GM13977 (cell line): ENCODE results near the gene ABHD12B.

ENCODE experiments used
- DNase-seq: peaks from one replicate; pipeline ENCODE4 v3.0.0; 2012; ENCODE audit warnings: low spot score
- in situ Hi-C: fragments of 300-500 bp; cut with MboI; formaldehyde crosslinking; loops from one replicate; pipeline ENCODE4 v1.12.0; 2022; ENCODE audit warnings: low sequenced_read_pairs, low pct_unique_long_range_greater_than_20kb, mixed read lengths, inconsistent platforms; ENCODE audit not compliant: unreplicated experiment
- TF ChIP-seq, protein P1 (sequence below): IDR thresholded peaks from 2 replicates; pipeline ENCODE4 v1.5.1; 2012; ENCODE audit warnings: mild to moderate bottlenecking, control low read depth; ENCODE audit not compliant: insufficient read depth; ENCODE audit errors: extremely low read depth, missing control alignments

Gene ABHD12B

DNA sequence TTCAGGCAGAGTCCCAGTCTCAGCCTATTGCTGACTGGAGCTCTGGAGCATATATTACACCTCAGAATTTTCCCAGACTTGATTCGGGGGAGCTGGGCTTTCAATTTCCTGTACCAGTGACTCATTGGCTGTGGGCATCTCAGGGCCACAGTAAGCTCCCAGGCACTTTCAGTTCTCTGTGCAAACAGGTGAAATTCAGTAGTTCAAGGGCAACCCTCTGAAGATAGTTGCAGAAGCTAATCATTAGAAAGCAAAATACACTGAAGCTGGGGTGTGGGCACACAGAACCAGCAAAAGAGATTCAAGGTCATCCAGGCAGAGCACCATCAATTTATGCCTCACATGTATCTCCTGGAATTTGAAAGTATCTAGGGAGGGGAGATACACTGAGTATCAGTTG lies 32.8 kb upstream of the ABHD12B start:
- in situ Hi-C loops, result no loop called here
- TF ChIP-seq, protein P1, sequence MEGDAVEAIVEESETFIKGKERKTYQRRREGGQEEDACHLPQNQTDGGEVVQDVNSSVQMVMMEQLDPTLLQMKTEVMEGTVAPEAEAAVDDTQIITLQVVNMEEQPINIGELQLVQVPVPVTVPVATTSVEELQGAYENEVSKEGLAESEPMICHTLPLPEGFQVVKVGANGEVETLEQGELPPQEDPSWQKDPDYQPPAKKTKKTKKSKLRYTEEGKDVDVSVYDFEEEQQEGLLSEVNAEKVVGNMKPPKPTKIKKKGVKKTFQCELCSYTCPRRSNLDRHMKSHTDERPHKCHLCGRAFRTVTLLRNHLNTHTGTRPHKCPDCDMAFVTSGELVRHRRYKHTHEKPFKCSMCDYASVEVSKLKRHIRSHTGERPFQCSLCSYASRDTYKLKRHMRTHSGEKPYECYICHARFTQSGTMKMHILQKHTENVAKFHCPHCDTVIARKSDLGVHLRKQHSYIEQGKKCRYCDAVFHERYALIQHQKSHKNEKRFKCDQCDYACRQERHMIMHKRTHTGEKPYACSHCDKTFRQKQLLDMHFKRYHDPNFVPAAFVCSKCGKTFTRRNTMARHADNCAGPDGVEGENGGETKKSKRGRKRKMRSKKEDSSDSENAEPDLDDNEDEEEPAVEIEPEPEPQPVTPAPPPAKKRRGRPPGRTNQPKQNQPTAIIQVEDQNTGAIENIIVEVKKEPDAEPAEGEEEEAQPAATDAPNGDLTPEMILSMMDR, result no peak
- no peak for DNase-seq

DNA sequence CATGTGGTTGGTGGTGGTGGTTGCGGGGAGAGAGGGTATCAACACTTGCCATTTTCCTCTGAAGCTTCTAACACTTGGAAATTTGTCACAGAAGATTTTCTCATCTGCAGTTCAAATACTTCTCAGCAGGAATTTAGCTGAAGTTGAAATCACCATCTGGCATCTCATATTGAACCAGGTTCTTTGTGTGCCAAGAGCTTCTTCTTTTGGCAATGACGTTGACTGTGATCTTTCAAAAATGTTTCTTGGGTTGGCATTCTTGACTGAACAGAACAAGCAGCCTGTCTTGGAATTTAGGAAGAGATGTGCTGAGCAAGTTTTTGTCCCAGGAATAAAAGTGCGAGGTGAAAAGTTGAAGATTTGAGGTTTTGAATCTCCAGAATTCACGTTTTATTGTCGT lies 32.2 kb upstream of the ABHD12B start:
- DNase-seq, result no peak
- TF ChIP-seq, protein P1, result no peak
- in situ Hi-C loops, result no loop called here

DNA sequence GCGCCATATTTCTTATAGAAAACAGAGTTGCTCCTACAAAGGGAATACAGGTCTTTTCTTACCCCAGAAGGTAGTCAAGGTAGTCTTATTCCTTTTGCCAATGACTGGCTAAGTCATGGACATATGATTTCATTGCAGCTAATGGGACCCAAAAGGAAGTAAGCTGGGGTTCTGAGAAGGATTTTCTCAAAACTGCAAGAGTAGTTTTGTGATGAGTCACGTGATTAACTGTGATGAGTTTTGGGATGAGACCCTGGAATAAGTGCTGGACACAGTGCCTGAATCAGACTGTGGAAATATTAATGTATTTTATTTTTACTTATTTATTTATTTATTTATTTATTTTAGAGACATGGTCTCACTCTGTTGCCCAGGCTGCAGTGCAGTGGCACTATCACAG lies 27.5 kb upstream of the ABHD12B start:
- no peak for DNase-seq
- TF ChIP-seq, protein P1, result no peak
- in situ Hi-C loops, result no loop called here

DNA sequence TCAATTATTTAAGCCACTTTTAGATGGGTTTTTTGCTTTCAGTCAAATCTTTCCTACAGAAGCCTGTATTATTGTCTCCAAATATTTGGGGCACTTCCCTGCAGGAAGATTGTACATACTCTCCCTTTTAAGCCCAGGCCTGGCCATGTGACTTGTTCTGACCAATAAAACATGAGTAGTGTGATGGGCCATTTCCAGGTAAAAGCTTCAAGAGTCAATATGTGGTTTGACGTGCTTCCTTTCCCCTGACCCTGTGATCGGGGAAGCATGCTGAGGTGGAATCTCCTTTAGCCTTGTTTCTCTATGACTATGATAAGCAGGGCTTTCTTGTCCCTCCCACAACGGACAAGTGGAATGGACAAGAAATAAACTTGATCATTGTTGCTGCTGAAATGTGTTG lies 26.7 kb upstream of the ABHD12B start:
- in situ Hi-C loops, result no loop called here
- DNase-seq, result no peak
- TF ChIP-seq, protein P1, result no peak

DNA sequence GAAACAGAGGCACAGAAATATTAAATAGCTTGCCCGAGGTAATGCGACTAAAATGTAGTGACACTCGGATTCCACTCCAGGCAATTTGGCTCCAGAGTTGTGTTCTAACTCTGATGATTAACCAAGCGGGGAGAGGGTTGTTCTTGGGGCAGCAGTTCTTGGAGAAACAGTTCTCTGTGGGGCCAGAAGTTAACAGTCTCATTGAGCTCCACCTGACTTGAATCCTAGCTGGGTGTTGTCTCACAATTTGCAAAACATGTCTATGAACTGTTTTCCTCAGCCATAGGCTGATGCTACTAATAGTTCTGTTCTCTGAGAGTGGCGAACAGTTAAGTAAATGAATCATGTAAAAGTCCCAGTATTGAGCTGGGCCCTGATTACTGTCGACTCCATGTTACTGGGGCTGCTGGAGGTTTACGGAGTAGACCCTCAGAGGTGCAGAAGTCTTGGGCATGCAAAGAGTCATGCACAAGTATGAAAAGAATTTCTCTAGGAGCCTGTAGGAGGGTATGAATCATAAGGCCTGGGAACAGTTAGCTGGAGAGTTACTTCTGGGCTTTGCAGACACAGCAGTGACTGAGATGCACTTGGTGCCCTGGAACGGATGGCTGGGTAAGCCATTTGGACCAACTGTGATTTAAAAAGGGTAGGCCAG lies 25.5 kb upstream of the ABHD12B start:
- in situ Hi-C loops, result no loop called here
- DNase-seq, result no peak

DNA sequence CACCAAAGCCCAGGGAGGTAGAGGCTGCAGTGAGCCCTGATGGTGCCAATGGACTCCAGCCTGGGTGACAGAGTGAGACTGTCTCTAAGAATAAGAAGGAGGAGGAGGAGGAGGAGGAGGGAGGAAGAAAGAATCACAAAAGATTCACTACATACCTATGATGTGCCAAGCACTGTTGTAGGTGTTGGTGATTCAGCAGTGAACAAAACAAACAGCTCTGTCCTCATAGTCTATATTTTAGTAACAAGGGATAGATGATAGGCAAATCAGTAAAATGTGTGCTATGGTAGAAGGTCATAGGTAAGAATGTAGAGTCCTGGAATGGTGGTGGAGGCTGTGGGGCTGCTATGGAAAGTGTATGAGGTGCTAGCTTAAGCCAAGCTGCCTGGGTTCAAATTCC lies 18.0 kb upstream of the ABHD12B start:
- in situ Hi-C loops, result loop anchor here (10.0 to 25.0 kb wide), 2 partner anchors 69 to 267 kb away; no protein-coding TSS in a partner anchor
- TF ChIP-seq, protein P1, result no peak
- DNase-seq, result no peak

More for the DNA sequence above, 25.5 kb upstream of the ABHD12B start:
- TF ChIP-seq, protein P1, result no peak
